GM12873 (cell line): ENCODE data around the gene NLE1.

ENCODE experiments used
- TF ChIP-seq, protein P1 (sequence below): IDR thresholded peaks from 2 replicates; pipeline ENCODE4 v1.5.1; 2012; ENCODE audit warnings: low read depth, mild to moderate bottlenecking, moderate library complexity, low read length, control low read depth; ENCODE audit not compliant: insufficient read depth; ENCODE audit errors: missing control alignments

NLE1 gene

DNA sequence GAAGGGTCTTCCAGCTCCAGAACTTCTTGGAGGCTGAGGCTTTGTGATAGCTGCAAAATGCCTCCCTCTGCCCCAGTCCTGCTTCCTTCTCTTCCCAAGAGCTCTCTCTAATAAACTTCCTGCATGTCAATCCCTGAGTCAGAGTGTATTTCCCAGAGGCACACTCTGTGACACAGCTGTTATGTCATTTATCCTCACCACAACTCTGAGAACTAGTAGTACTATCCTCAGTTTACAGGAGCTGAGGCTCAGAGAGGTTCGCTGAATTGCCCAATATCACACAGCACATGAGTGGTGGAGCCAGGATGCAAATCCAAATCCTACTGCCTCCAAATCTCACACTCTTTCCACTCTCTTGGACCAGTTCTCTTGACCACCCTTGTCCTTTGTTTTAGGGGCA, 25.6 kb upstream of the NLE1 start:
- TF ChIP-seq, protein P1, sequence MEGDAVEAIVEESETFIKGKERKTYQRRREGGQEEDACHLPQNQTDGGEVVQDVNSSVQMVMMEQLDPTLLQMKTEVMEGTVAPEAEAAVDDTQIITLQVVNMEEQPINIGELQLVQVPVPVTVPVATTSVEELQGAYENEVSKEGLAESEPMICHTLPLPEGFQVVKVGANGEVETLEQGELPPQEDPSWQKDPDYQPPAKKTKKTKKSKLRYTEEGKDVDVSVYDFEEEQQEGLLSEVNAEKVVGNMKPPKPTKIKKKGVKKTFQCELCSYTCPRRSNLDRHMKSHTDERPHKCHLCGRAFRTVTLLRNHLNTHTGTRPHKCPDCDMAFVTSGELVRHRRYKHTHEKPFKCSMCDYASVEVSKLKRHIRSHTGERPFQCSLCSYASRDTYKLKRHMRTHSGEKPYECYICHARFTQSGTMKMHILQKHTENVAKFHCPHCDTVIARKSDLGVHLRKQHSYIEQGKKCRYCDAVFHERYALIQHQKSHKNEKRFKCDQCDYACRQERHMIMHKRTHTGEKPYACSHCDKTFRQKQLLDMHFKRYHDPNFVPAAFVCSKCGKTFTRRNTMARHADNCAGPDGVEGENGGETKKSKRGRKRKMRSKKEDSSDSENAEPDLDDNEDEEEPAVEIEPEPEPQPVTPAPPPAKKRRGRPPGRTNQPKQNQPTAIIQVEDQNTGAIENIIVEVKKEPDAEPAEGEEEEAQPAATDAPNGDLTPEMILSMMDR, result no peak

DNA sequence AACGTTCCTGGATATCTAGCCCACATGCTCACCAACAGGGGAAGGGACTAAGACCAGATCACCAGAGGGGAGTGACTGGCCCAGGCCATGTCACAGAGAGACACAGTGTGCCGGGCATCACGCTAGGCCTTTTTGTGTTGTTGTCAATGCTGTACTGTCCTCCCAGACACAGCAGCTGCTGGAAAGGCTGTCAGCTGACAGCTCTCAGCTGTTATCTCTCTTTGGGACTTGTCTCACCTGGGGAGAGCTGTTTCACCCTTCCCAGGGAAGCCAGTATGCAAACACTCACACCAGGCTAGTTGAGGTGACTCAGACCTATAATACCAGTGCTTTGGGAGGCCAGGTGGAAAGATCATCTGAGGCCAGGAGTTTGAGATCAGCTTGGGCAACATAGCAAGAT, 24.9 kb upstream of the NLE1 start:
- TF ChIP-seq, protein P1, result no peak

DNA sequence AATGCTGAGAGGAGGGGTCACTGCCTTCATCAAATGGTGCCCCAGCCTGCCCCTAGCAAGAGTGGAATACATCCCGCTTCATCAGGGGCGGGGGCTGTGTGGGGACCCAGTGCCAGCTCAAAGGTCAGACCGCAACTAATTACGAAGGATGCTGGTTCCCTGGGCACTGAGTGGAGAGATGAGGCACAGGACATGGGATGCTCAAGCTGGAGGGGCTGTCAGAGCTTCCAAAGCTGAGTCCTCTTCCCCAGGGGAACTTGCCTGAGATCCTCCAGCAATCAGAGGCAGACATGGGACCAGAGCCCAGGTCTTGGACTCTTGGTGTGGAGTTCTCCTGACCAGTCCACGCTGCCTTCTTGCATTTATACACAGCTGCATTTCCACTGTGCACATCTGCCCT, 24.4 kb upstream of the NLE1 start:
- TF ChIP-seq, protein P1, result no peak

DNA sequence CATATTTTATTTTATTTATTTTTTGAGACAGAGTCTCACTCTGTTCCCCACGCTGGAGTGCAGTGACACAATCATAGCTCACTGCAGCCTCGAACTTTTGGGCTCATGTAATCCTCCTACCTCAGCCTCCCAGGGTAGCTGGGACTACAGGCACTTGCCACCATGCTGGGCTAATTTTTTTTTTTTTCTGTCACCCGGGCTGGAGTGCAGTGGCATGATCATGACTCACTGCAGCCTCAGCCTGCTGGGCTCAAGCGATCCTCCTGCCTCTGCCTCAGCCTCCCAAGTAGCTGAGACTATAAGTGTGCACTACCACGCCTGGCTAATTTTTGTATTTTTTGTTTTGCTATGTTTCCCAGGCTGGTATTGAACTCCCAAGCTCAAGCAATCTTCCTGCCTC, 22.6 kb upstream of the NLE1 start:
- TF ChIP-seq, protein P1, result no peak

DNA sequence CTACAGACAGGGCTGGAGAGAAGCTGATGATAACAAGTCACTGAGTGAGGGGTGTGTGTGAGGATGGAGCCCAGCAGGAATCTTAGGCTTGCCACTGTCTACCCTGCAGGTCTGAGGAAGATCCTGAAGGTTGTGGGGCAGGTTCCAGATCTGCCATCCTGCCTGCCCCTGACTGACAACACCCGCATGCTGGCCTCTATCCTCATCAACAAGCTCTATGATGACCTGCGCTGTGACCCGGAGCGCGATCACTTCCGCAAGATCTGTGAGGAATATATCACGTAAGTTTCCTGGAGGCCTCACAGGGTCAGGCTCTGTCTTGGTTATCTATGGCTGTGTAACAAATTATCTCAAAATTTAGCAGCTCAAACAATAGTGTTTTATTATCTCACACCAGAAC, 21.8 kb upstream of the NLE1 start:
- TF ChIP-seq, protein P1, result no peak

DNA sequence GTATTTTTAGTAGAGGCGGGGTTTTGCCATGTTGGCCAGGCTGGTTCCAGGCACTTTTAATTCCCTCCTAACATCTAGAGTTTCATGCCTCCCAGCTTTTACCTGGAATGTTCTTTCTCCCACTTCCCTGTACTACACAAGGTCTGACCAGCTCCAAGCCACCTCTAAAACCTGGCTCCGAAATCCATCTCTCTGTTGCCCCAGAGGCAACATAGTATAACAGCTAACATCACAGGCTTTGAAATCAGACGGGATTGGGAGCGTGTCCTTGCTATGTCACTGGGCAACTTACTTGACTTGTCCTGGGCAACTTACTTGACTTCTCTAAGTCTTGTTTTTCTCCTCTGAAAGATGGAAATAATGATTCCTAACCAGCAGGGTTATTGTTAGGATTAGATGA, 20.7 kb upstream of the NLE1 start:
- TF ChIP-seq, protein P1, result no peak

DNA sequence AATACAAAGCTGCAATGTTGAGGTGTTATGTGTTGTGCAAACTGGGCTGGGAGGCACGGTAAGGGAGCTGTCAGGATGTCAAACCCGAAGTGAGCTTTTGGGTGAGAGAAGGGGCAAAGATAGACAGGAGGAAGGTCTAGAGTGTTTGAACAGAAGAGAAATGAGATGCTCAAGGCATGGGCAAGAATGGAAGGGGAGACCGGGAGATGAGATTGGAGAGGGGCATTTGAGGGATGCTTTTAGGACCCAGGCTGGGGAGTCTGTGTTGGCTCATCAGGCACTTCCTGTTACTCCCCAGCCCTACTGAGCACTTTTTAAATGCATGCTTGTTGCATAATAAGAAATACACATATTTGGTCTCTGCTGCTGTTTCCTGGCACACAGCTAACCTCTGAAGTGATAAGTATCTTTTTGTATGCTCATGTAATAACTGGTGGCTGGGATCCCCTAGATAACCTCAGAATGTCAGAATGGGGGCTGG, 19.2 kb upstream of the NLE1 start:
- TF ChIP-seq, protein P1, result no peak
